ENCODE results near the gene LRRC51.

Gene LRRC51

DNA sequence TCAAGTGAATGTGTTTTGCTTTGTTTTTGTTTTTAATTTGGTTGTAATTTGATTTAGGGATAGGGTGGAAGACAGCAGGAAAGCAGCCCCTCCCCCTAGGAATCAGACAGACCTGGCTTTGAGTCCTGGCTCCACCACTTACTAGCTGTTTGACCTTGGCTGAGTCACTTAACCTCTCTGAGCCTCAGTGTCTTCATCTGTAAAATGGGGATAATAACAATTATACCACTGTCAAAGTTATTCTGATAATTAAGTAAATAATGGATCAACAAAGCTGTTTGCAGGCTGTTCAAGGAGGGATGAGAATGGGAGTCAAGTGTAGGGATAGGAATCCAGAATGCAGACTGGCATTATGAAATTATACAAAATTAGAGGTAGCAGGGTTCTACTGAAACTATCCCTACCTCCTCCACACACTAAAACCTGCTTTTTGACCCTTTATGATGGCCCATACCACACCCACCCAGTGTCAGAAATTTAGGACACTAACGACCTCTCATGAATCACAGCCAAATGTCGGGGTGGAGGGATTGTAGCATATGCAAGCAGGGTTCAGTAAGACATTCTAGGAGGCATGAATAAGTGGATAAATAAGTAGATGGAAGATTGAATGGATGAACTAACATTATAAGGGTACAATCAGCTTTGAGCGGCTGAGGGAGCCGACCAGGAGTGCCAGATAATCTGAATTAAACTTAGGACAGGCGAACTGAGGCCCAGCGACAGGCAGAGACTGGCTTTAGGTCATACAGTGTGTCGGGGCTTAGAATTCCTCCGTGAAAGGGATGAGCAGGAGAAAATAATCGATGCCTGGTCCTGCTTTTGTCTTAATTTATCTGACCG lies 30.9 kb downstream of the LRRC51 start:
- Histone ChIP-seq H3K4me2 (ENCODE audit: low read length) (peak overlapping the region; percentile 88), H3K79me1 (ENCODE audit: low read length) (peaks cover 8% of the 10 kb centered on the region), H3K9ac (ENCODE audit: low read length) (peak overlapping the region; percentile 80), H3K4ac (ENCODE audit: low read depth, low read length) (peak overlapping the region; percentile 73), H3K23ac (ENCODE audit: low read length) (no peak overlapping the region), H3K27ac (ENCODE audit: low read depth, low read length) (peak overlapping the region; percentile 88), H3K18ac (ENCODE audit: low read length) (no peak overlapping the region), H4K12ac (ENCODE audit: low read depth, low read length) (peak overlapping the region; percentile 65), H3K79me2 (ENCODE audit: control insufficient read depth, insufficient read depth, low read length, poor library complexity) (peaks cover 3% of the 10 kb centered on the region), H2BK12ac (ENCODE audit: low read length) (no peak overlapping the region), H3K9me3 (ENCODE audit: insufficient read depth, low read depth, low read length) (no peaks in the 10 kb centered on the region), H3K27me3 (ENCODE audit: insufficient read depth, low read length) (no peaks in the 10 kb centered on the region), H2AFZ (ENCODE audit: insufficient read depth, low read length, poor library complexity) (peak overlapping the region; percentile 62), H3K36me3 (ENCODE audit: control insufficient read depth in 1 of 2, insufficient read depth in 2 of 2, low read length in 2 of 2) (peaks cover 9 to 21% of the 10 kb centered on the region in 2 experiments), H3K14ac (ENCODE audit: low read length) (peak overlapping the region; percentile 33), H2BK120ac (ENCODE audit: insufficient read depth, low read length, poor library complexity) (peak overlapping the region; percentile 74), H2BK5ac (ENCODE audit: low read depth, low read length, poor library complexity) (peak overlapping the region; percentile 41), H3K4me3 (ENCODE audit: low read depth, low read length) (peak overlapping the region; percentile 65), H2AK5ac (ENCODE audit: low read length) (peak overlapping the region; percentile 56), H4K8ac (ENCODE audit: low read depth, low read length) (peak overlapping the region; percentile 67), H4K91ac (ENCODE audit: low read depth, low read length) (peak overlapping the region; percentile 77), H3K4me1 (ENCODE audit: control insufficient read depth in 1 of 2, insufficient read depth in 2 of 2, low read length in 2 of 2) (peaks cover 4 to 9% of the 10 kb centered on the region in 2 experiments)
- DNase-seq: no peak
- no CpG with 5 or more reads among the region's 10 CpGs for WGBS (ENCODE audit: extremely low coverage, insufficient coverage, insufficient read length)

- Histone ChIP-seq H3K27ac (ENCODE audit: low read depth, low read length) (peak within 1 kb of the TSS; percentile 88), H2BK5ac (ENCODE audit: low read depth, low read length, poor library complexity) (peak within 1 kb of the TSS; percentile 93), H3K4ac (ENCODE audit: low read depth, low read length) (peak within 1 kb of the TSS; percentile 73), H2BK12ac (ENCODE audit: low read length) (peak within 1 kb of the TSS; percentile 12), H3K4me2 (ENCODE audit: low read length) (peak within 1 kb of the TSS; percentile 88), H3K9ac (ENCODE audit: low read length) (peak within 1 kb of the TSS; percentile 99), H4K12ac (ENCODE audit: low read depth, low read length) (peak within 1 kb of the TSS; percentile 69), H2AK5ac (ENCODE audit: low read length) (peak within 1 kb of the TSS; percentile 56), H4K91ac (ENCODE audit: low read depth, low read length) (peak within 1 kb of the TSS; percentile 89), H3K14ac (ENCODE audit: low read length) (peak within 1 kb of the TSS; percentile 73), H3K4me1 (ENCODE audit: control insufficient read depth in 1 of 2, insufficient read depth in 2 of 2, low read length in 2 of 2) (peaks cover 4 to 9% of the 10 kb centered on the region in 2 experiments), H2BK120ac (ENCODE audit: insufficient read depth, low read length, poor library complexity) (peak within 1 kb of the TSS; percentile 83), H3K79me2 (ENCODE audit: control insufficient read depth, insufficient read depth, low read length, poor library complexity) (peaks cover 3% of the 10 kb centered on the region), H4K8ac (ENCODE audit: low read depth, low read length) (peak within 1 kb of the TSS; percentile 90), H2AFZ (ENCODE audit: insufficient read depth, low read length, poor library complexity) (peak within 1 kb of the TSS; percentile 62), H3K23ac (ENCODE audit: low read length) (no peak within 1 kb of the TSS), H3K9me3 (ENCODE audit: insufficient read depth, low read depth, low read length) (no peaks in the 10 kb centered on the region), H3K36me3 (ENCODE audit: control insufficient read depth in 1 of 2, insufficient read depth in 2 of 2, low read length in 2 of 2) (peaks cover 9 to 19% of the 10 kb centered on the region in 2 experiments), H3K27me3 (ENCODE audit: insufficient read depth, low read length) (no peaks in the 10 kb centered on the region), H3K4me3 (ENCODE audit: low read depth, low read length) (peak within 1 kb of the TSS; percentile 82), H3K79me1 (ENCODE audit: low read length) (peaks cover 8% of the 10 kb centered on the region), H3K18ac (ENCODE audit: low read length) (peak within 1 kb of the TSS; percentile 31)
- WGBS (ENCODE audit: extremely low coverage, insufficient coverage, insufficient read length): no CpG with 5 or more reads among the region's 49 CpGs
- DNase-seq: peak; percentile 100
These were observed 31.7 kb downstream of the LRRC51 start, which contains the start of gene ANAPC15 for GRCh38 chr11:72112143-72112977. ANAPC15 (minus strand) TSS chr11:72112695; CDS start chr11:72111276, 1,419 bp downstream.

- Histone ChIP-seq H4K12ac (ENCODE audit: low read depth, low read length) (peak overlapping the region; percentile 10), H3K79me1 (ENCODE audit: low read length) (peaks cover 8% of the 10 kb centered on the region), H3K79me2 (ENCODE audit: control insufficient read depth, insufficient read depth, low read length, poor library complexity) (peaks cover 3% of the 10 kb centered on the region), H3K4me2 (ENCODE audit: low read length) (peak overlapping the region; percentile 81), H2BK12ac (ENCODE audit: low read length) (peak overlapping the region; percentile 12), H2AK5ac (ENCODE audit: low read length) (peak overlapping the region; percentile 7), H4K91ac (ENCODE audit: low read depth, low read length) (peak overlapping the region; percentile 60), H2BK5ac (ENCODE audit: low read depth, low read length, poor library complexity) (peak overlapping the region; percentile 1), H3K18ac (ENCODE audit: low read length) (no peak overlapping the region), H3K4me1 (ENCODE audit: control insufficient read depth in 1 of 2, insufficient read depth in 2 of 2, low read length in 2 of 2) (peaks cover 4 to 9% of the 10 kb centered on the region in 2 experiments), H3K27me3 (ENCODE audit: insufficient read depth, low read length) (no peaks in the 10 kb centered on the region), H3K4me3 (ENCODE audit: low read depth, low read length) (peak overlapping the region; percentile 26), H3K9ac (ENCODE audit: low read length) (peak overlapping the region; percentile 76), H2AFZ (ENCODE audit: insufficient read depth, low read length, poor library complexity) (no peak overlapping the region), H3K23ac (ENCODE audit: low read length) (no peak overlapping the region), H3K14ac (ENCODE audit: low read length) (peak overlapping the region; percentile 27), H2BK120ac (ENCODE audit: insufficient read depth, low read length, poor library complexity) (peak overlapping the region; percentile 26), H3K36me3 (ENCODE audit: control insufficient read depth in 1 of 2, insufficient read depth in 2 of 2, low read length in 2 of 2) (peaks cover 6 to 17% of the 10 kb centered on the region in 2 experiments), H4K8ac (ENCODE audit: low read depth, low read length) (peak overlapping the region; percentile 80), H3K9me3 (ENCODE audit: insufficient read depth, low read depth, low read length) (no peaks in the 10 kb centered on the region), H3K4ac (ENCODE audit: low read depth, low read length) (peak overlapping the region; percentile 39), H3K27ac (ENCODE audit: low read depth, low read length) (peak overlapping the region; percentile 80)
- no CpG with 5 or more reads among the region's 9 CpGs for WGBS (ENCODE audit: extremely low coverage, insufficient coverage, insufficient read length)
- DNase-seq: peak; percentile 78 to 84
These were observed 32.5 kb downstream of the LRRC51 start for GRCh38 chr11:72112978-72113808.
